SK-MEL-5 (cell line): Measurements from ENCODE around the gene TNFSF11. TPM values are rescaled to one million over a fixed set of nuclear protein-coding genes. Genes with fewer than 3 reads are reported as not detected.
"Not testable (repeated sequence)": the region's sequence is repeated elsewhere in the genome, so short reads cannot be mapped to it uniquely, and the experiment has no call there.

Experiments used
- DNase-seq: peaks from one replicate; pipeline ENCODE4 v3.0.0-alpha.2; 2016; ENCODE audit warnings: low read depth, low spot score
- in situ Hi-C: cut with HindIII; loops from 2 replicates; pipeline ENCODE4 v1.10.0; 2016; ENCODE audit warnings: low sequenced_read_pairs, high pct_unique_total_duplicates, low pct_unique_long_range_greater_than_20kb
- total RNA-seq: library from RNA; depleted of rRNA; stranded (reverse); fragments of >200 nt; shearing (Covaris generic); gene quantifications from 2 replicates; pipeline ENCODE4 v1.2.3, GENCODE V29; 2014

TNFSF11 gene
- total RNA-seq, 1 experiment from 2014 or later: not detected

- no peak for DNase-seq
- in situ Hi-C loops: no loop called here
These were observed 20.6 kb upstream of the TNFSF11 start for GRCh38 chr13:42553098-42554046.

- in situ Hi-C loops: no loop called here
- DNase-seq: no peak
These were observed 14.9 kb upstream of the TNFSF11 start for GRCh38 chr13:42559057-42559456.

DNA sequence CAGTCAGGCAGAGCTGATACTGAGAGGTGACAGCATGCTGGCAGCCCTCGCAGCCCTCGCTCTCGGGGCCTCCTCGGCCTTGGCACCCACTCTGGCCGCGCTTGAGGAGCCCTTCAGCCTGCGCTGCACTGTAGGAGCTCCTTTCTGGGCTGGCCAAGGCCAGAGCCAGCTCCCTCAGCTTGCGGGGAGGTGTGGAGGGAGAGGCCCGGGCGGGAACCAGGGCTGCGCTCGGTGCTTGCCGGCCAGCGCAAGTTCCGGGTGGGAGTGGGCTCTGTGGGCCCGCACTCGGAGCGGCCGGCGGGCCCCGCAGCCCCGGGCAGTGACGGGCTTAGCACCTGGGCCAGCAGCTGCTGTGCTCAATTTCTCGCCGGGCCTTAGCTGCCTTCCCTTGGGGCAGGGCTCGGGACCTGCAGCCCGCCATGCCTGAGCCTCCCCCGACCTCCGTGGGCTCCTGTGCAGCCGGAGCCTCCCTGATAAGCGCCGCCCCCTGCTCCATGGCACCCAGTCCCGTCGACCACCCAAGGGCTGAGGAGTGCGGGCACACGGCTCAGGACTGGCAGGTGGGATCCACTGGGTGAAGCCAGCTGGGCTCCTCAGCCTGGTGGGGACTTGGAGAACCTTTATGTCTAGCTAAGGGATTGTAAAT lies 14.3 kb upstream of the TNFSF11 start:
- DNase-seq, in situ Hi-C loops: not testable (repeated sequence)

DNA sequence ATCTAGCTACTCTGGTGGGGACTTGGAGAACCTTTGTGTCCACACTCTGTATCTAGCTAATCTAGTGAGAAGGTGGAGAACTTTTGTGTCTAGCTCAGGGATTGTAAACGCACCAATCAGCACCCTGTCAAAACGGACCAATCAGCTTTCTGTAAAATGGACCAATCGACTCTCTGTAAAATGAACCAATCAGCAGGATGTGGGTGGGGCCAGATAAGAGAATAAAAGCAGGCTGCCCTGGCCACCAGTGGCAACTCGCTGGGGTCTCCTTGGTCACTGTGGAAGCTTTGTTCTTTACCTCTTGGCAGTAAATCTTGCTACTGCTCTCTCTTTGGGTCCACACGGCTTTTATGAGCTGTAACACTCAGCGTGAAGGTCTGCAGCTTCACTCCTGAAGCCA lies 13.6 kb upstream of the TNFSF11 start:
- DNase-seq: not testable (repeated sequence)

DNA sequence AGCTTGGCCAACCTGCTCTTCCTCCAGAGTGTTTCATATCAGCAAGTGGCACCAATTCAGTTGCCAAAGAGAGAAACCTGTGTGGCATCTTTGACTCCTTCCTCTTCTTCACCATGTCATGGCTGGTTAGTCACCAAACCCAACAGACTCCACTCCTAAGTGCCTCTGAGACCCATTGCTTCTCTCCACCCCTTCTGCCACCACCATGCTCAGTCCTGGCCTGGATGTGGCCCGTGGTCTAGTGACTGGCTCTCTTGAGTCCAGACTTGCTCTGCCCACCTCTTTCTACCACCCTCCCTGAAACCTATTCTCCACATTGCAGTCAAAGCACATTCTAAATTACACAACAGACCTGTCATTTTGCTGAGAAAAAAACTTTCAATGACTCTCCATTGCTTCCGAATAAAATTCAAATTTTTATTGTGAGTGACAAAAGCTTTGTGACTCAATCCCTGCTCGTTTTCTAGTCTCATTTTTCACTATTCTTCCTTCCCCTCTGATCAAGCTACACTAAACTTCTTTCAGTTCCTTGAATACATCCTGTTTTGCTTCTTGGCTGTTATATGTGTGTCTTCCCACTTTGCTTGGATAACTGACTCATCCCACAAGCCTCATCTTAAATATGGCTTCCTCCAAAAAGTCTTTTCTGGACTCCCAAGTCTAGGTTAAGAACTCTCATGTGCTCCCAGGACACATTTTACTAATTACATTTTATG lies 12.0 kb upstream of the TNFSF11 start:
- in situ Hi-C loops: no loop called here
- no peak for DNase-seq

More for the DNA sequence above, 13.6 kb upstream of the TNFSF11 start:
- in situ Hi-C loops: not testable (repeated sequence)

DNA sequence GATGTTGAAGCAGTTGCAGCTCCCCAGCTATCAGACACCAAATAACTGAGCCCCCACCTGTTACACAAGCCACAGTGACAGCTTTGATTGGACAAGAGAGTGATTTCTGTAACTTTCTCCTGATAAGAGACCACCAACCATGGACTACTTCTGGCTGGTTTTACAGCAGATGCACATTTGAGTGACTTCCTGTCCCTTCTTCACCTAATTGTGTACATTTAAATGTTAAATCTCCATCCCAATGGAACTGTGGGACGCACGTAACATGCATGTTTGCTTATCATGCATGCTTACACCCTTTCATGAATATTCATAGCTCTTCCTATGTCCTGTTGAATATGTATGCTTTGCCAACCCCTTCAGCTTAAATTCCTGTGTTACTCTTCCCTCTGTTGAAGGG lies 6.0 kb upstream of the TNFSF11 start:
- in situ Hi-C loops: no loop called here
- no peak for DNase-seq

- no peak for DNase-seq
- in situ Hi-C loops: no loop called here
These were observed 4.2 kb upstream of the TNFSF11 start for GRCh38 chr13:42569576-42570344.

- no peak for DNase-seq
- in situ Hi-C loops: no loop called here
These were observed 2.1 kb upstream of the TNFSF11 start for GRCh38 chr13:42571895-42572294.

GRCh38 chr13:42574435-42575311 lies 721 bp downstream of the TNFSF11 start:
- DNase-seq: no peak
- in situ Hi-C loops: no loop called here

DNA sequence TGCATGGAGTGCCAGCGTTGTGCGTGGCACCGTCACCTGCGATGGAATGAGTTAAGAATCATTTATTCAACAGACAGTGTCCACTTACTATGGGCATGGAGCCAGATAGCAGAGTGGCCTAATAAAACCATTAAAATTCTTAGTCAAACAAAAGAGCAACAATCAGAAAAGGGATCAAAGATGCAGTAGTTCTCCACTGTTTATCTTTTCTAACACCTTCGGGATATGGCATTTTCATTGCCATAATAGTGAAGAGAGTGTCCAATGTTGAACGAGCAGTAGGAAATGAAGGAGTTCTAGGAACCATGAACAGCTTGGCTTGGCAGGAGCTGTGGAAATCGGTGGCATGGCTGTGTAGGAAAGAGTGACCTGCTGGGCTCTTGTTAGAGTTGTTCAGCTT lies 2.0 kb downstream of the TNFSF11 start:
- in situ Hi-C loops: no loop called here

GRCh38 chr13:42577538-42577937 lies 3.6 kb downstream of the TNFSF11 start:
- in situ Hi-C loops: no loop called here
- no peak for DNase-seq

More for the DNA sequence above, 2.0 kb downstream of the TNFSF11 start:
- DNase-seq: no peak

DNA sequence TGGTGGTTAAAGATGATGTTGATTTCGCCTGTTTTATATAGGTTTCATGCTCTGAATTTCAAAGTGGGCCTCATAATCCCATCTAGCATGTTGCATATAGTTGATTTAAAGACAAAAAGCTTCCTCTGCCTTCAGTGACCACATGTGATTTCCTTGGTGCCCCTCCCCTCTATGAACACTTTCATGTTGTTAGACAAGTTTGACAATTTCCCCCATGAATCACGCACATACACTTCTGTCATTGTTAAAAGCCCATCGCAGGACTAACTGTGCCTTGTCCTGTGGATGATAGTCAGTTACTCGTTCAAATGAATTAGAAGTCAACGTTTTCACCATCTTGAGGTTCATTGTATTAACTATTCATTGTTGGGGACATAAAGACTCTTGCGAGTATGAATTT lies 6.7 kb downstream of the TNFSF11 start:
- in situ Hi-C loops: no loop called here
- DNase-seq: no peak

GRCh38 chr13:42581427-42581826 lies 7.5 kb downstream of the TNFSF11 start:
- in situ Hi-C loops: no loop called here
- DNase-seq: no peak

DNA sequence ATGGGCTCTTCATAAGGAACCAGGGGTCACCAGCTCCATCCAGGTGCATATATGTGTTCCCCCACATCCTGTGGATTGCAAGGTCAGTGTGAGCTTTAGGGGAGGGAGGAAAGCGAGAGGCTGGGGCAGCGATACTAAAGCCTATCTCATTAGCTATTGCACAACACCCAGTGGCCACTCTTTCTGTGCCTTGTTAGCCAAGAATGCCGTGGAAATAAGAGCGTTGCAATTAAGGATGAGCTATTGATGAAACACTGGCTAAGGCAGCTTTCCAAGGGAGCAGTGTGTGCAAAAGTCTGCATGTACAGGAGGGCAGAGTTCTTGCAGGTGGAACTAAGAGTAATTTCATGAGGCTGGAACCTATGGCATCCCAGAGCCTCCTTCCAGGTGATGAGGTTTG lies 17.6 kb downstream of the TNFSF11 start:
- DNase-seq: no peak
- in situ Hi-C loops: no loop called here

GRCh38 chr13:42592915-42593900 lies 19.3 kb downstream of the TNFSF11 start:
- in situ Hi-C loops: no loop called here
- DNase-seq: no peak
